HG03442 (cell line): ENCODE measurements around the gene FXYD3.
A peak's percentile ranks its signal among the peaks of the same experiment; 100 is the strongest.
"Not testable (repeated sequence)": the region's sequence is repeated elsewhere in the genome, so short reads cannot be mapped to it uniquely, and the experiment has no call there.

Experiments used
- ATAC-seq: cut with Tn5 transposase; IDR thresholded peaks from one replicate; pipeline ENCODE4 v1.9.1; 2021; ENCODE audit warnings: mild to moderate bottlenecking, moderate library complexity; ENCODE audit not compliant: unreplicated experiment

Gene FXYD3

DNA sequence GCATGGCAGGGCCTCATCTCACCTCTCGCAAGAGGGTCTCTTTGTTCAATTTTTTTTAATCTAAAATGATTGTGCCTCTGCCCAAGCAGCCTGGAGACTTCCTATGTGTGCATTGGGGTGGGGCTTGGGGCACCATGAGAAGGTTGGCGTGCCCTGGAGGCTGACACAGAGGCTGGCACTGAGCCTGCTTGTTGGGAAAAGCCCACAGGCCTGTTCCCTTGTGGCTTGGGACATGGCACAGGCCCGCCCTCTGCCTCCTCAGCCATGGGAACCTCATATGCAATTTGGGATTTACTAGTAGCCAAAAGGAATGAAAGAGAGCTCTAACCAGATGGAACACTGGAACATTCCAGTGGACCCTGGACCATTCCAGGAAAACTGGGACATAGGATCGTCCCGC lies 8.0 kb downstream of the FXYD3 start:
- ATAC-seq = no peak

DNA sequence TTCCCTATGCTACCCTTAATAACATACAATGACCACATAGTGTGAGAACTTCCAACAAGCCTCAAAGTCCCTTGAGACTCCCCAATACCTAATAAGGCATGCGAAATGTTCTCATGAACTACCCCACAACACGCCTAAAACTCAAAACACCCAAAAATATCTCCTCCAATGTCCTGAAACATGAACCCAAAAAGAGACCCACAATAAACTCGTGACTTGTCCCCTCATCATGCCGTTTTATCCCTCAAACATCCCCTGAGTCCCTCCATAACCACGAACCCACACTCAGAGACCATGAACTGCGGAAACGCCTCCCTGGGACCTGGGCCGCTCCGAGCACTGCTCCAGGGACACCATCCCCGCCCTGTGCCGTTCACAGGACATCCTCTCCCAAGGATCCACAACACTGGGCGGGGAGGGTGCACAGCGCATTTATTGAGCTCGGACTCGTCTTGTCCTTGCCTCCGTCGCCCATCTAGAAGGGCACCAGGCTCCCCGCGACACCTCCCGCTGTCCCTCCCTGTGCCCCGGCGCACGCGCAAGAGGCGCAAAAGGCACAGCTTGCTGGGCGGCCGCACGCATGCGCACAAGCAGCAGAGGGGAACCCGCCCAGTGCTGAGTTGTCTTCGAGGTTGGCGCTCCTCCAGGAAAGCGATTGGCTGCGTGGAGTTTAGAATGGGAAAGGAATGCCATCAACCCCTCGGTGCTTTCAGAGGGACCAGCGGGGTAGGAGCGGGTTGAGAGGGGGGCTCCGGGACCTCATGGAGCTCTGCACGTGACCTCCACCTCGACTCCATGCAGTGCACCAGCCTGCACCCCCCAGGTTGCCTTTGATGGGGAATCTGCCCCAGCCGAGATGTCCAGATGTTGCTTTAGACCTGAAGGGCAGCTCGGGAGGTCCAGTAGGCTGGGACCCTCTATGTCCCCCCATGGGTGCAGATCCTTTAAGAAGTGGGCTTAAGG lies 8.8 kb downstream of the FXYD3 start:
- ATAC-seq = peak; percentile 75

DNA sequence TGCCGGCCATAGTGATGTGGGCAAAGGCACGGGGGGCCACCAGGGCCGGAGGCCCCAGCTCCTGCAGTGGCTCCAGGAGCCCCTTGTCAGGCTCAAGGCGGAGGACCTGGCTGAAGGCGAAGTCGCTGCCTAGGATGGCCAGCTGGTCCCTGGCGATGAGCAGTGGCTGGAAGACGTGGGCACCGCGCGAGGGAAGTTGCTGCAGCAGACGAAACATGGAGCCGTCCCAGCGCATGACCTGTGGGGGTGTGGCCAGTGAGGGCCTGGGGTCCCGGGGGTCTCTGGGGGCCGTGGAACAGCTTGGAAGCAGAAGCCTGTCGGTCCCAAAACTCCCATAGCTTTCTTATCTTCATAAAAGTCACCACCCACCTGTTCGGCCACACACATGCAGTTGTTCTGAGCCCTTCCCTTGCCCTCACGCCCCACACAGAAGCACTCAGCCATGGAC lies 9.7 kb downstream of the FXYD3 start:
- ATAC-seq = no peak

DNA sequence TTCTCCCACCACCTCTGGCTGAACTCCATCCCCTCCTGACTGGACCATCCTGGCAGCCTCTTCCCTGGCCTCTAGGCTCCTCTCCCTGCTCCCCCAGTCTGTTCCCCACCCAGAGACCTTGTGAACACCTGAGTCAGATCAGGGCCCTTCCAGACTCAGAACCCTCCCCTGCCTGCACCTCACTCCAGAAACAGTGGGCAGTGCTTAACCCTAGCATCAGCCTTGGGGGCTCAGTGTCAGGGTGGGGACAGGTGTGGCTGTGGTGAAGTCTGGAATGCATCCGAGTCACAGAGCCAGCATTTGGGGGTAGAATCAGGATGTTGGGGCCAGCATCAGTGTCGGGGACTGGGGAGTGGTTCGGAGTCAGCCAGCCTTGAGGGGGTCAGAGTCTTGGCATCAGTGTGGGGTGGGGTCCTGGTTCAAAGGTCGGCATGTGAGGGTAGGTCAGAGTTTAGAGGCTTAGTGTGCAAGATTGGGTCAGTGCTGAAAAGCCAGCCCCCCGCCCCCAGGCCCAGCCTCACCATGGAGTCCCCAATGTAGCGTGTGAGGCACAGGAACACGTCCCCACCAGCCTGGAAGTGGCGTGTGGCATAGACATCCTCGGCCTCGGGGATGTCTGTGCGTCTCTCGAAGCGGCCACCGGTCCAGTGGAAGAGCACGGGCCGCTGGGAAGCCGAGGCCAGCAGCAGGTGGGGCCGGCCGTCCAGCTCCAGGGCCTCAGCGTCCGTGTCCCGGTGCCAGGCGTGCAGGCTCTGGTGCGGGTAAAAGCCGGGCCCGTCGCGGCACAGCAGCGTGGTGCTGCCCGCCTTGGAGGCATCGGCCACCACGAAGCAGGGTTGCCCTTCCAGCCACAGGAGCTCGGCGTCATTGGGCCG lies 10.4 kb downstream of the FXYD3 start:
- no peak for ATAC-seq

DNA sequence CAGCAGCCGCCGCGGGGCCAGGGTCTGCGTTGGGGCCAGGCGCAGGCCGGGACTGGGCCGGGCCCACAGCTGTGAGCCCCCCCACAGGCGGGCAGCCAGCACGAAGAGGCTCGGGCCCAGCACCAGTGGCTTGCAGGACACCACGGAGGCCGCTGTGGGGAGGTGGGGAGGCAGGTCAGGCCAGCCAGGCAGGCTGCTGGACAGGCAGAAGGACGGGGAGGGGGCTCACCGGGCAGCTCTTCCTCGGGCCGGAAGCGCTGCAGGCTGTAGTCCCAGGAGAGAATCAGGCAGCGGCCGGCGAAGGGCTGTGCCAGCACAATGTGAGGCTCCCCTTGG lies 11.0 kb downstream of the FXYD3 start:
- no peak for ATAC-seq

DNA sequence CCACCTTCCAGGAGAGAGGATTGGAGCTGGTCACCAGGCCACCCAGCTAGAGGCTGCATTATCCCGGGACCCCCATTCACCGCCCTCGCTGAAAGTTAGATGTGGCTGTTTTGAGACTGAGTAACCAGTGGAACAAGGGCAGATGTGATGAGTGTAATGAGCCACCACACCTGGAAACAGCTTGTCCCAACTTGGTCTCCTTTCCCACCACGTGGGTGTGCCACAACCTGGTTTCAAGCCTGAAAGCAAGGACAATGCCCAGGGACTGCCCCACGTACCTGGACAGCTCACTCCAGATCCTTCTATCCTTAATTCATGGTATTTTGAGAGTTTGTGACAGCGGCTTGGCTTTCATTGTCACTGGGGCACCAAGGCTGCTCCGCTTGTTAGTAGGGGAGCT lies 12.2 kb downstream of the FXYD3 start:
- ATAC-seq = no peak

DNA sequence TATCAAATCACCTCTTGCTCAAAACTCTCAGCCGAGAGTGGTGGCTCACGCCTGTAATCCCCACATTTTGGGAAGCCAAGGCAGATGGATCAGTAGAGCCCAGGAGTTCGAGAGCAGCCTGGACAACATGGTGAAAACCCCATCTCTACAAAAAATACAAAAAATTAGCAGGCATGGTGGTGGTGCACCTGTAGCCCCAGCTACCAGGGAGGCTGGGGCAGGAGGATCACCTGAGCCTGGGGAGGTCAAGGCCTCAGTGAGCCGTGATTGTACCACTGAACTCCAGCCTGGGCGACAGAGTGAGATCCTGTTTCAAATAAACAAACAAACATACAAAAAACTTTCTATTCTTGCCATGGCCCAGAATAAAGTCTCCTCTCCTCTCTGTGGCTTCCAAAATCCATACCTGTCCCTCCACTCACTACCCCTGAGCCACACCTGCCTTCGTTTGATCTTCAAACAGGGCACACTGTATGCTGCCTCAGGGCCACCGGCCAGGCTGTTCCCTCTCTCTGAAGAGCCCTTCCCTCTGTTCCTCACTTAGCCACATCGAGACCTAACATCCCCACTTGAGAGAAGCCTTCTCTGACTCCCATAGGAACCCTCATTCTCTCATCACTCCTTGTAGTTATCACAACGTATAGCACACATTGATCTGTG lies 12.9 kb downstream of the FXYD3 start:
- no peak for ATAC-seq

DNA sequence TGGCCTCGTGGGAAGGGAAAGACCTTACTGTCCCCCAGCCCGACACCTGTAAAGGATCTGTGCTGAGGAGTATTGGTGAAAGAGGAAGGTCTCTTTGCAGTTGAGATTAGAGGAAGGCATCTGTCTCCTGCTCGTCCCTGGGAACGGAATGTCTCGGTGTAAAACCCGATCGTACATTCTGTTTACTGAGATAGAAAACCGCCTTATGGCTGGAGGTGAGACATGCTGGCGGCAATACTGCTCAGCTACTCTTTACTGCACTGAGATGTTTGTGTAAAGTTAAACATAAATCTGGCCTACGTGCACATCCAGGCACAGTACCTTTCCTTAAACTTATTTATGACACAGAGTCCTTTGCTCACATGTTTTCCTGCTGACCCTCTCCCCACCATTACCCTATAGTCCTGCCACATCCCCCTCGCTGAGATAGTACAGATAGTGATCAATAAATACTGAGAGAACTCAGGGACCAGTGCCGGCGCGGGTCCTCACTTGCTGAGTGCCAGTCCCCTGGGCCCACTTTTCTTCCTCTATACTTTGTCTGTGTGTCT lies 14.2 kb downstream of the FXYD3 start:
- not testable (repeated sequence) for ATAC-seq

DNA sequence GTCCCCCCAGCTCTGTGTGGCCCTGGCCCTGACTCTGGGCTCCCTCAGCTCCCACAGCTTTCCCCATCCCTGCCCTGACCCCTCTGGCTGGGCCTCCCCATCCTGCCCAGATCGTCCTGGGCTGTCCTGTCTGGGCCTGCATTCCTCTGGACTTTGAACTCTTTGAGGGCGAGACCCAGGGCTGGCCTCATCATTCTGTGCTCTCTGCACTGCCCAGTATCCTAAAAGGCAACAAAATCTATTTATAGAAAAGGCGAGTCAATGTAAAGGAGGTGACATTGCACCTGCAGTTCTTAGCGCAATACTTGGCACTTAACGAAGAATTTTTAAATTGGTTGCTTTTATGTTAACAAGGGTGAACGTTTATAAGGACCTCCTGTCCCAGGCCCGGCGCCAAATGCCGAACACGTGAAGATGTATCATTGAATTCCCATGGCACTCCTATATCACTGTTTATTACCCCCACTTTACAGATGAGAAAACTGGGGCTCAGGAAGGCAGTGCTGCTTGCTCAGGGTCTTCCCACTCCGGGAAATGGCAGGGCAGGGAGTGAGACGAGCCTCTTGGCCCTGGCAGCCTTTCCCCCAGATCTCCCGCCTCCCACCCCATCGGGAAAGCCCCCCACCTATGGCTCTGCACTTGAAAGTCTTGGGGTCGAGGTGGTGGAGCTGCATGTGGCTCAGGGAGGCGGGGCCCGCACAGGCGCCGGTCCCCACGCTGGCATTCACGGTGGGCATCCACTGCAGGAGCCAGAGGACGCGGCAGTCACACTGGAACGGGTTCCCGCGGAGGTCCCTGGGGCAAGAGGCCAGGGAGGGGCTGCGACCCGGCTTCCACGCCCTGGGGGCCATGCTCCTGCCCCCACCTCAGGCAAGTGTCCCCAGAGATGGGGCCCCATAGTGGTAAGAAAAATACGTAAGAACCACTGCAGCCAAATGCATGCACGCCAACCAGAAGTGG lies 15.4 kb downstream of the FXYD3 start:
- no peak for ATAC-seq

DNA sequence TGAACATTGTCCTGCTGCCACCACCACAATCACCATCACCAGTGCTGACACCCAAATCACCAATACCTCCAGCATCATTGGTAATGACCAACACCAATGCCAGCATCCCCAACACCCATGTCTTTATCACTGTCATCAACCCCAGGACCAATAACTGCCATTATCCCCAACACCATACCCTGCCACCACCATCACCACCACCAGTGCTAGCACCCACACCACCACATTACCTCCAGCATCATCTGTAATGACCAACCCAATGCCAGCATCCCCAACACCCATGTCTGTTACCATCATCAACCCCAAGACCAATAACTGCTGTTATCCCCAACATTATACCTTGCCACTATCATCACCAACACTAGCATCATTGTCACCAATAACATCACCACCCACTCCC lies 16.6 kb downstream of the FXYD3 start:
- ATAC-seq = no peak

DNA sequence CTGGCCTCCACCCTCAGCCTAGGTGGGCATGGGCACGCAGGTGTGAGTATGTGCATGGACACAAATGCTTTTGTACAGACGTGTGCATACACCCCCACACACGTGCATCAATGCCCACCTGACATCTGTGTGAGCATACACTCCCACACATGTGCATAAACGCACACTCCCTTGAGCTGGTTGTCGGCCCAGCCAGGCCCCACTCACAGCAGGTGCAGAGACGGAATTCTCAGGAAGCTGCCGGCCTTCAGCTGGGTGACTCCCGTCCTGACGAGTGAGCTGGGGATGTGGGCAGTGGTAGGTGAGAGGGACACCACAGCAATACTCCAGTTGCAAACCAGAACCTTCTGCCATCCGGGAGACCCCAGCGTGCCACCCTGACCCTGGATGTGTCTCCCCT lies 18.2 kb downstream of the FXYD3 start:
- no peak for ATAC-seq

DNA sequence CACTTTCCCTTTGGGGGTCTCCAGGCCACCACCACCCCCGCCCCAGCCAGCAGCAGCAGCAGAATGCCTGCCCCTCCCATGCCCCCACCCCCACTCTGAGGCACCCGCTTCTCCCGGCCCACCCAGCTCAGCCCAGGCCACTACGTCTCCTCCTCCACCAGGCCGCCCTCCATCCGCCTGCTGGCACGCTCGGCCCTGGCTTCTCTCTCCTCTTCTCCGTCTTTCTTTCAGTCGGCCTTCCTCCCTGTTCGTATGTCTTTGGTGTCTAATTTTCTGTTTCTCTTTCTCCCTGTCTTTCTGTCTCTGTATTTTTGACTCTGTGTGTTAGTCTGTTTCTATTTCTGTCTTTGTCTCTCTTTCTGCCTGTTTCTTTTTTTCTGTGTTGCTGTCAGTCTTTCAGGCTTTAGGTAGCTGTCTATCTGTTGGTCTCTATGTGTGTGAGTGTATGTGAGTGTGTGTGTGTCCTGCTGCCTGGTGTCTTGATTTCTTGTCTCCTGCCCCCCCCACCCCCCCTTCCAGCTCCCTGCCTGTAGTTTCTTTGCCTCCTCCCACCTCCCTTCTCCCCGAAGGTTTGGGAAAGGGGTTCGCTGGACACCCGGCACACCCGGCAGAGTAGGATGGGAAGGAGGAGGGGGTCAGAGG lies 19.1 kb downstream of the FXYD3 start, which contains the start of gene LGI4:
TSS of gene LGI4 (minus strand) at position 459 of the 642 bp plus-strand sequence. CDS start at position 80, 379 bp downstream.
- ATAC-seq = no peak

DNA sequence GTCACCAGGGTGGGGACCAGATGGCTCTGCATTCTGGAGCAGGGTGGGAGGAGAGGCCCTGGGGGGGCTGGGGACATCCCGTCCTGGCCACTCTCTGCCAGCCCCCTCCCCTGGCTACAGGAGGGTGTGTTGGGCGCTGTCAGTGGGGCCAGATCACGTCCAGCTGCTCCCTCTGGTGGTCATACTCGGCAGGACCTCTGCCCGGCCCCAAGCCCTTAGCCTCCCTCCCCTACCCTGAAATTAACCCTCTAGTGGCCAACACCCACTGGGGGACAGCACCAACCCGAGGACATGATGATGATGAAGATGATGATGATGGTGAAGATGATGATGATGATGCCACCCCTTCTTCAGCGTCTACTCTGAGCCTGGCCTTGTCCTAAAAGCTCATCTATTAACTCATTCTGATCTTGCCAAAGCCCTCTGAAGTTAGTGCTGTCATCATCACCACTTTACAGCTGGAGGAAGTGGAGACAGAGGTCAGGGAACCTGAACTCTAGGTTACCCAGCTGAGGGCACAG lies 19.8 kb downstream of the FXYD3 start:
- ATAC-seq = no peak

DNA sequence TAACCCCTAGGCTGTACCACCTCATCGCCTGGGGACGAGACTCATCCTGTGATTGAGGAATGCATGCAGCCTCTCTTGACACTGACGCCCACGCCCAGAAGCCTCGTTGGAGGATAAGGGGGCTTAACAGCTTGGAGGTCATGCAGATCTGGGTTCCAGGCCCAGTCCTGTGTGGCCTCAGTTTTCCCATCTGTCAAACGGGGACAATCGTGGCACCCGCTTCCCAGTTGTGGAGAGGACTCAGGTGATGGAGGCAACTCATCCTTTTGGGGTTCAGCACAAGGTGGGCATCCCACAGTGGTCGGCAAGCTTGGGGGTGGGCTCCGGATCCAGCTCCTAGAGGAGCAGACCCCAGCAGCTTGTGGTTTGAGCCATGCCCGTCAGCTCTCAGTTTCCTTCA lies 20.6 kb downstream of the FXYD3 start:
- ATAC-seq = no peak

DNA sequence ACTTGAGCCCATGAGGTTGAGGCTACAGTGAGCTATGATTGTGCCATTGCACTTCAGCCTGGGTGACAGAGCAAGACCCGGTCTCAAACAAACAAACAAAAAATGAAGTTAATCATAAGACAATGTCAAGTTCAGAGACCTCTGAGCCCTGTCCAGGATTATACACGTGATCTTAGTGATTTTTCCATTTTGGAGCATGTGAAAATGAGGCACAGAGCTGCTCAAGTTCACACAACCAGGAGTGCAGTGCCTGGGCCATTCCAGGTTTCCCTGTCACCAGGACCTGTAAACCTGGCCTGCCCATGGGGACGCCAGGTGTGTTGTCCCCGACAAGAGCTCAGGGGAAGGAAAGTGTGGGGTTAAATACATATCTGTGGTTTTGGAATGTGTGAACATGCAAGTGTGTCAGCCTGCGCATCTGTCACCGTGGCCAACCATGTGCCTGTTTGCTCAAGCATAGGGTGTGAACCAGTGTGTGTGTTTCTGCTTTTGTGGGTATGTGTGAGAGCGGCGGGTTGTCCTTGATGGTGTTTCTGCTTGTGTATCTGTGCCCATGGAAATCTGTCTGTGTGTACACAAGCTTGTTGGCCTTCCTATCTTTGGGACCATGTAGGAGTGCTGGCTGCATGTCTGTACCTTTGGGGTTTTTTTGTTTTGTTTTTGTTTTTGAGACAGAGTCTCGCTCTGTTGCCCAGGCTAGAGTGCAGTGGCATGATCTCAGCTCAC lies 21.5 kb downstream of the FXYD3 start:
- ATAC-seq = no peak

DNA sequence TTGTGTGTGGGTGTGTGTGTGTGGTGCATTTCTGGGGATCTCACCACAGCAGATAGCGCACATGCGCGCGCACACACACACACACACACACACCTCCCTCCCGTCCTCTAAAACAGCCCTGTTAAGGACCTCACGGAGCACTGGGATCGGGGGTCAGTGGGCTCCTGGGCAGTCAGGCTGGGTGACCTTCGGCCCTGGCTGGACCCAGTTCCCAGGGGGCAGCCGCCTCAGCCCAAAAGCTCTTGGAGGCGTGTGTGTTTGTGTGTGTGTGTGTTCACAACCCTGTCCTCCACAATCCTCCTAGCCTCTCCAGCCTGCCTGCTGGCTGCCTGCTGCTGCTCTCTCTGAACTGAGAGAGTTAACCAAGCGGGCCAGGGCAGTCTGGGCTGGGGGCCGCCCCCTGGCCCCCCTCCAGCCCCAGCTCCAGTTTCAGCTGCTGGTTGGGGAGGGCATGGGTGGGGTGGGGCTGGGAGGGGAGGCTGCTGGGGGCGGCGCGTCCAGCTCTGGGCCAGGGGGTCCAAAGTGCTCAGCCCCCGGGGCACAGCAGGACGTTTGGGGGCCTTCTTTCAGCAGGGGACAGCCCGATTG lies 22.8 kb downstream of the FXYD3 start, which contains the start of gene FXYD1:
TSS of gene FXYD1 (plus strand) at position 520 of the 588 bp plus-strand sequence. CDS start 1,256 bp downstream, outside the sequence.
- ATAC-seq = no peak

DNA sequence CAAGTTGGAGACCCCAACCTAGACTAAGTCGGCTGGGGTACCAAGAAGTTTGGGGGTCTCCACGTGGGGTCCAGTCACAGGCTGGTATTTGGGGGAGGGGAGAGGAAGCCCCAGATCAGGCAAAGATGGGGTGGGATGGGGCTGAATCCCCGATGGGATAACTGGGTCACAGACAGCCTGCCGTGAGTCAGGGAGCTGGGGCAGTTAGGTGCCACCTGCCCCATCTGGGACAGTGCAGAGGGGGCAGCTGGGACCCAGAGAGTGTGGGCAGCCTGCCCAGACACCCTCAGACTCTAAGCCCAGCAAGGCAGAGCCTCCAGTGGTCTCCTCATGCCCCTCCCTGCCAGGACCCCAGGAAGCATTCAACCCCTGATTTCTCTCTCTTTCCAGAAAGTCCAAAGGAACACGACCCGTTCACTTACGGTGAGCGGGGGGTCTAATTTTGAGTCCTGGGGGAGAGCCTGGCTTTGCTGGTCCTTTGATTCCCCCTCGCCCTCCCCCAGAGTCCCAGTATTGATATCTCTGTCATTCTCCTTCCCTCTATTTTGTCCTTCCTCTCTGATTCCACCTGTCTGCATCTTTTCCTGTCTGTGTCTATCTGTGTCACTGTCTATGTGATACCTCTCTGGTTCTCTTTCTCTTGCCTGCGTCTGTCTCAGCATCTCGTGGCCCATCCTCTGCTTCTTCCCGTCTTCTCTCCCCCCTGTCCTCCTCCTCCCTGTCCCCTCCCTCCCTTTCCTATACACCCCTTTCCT lies 24.8 kb downstream of the FXYD3 start:
- no peak for ATAC-seq
